Upper lobe of right lung (tissue), 1 donor: ENCODE results near the gene APCDD1L. TPM values are rescaled to one million over a fixed set of nuclear protein-coding genes. Genes with fewer than 3 reads are reported as not detected.

Source experiments
- ATAC-seq: fragments of 200-7000 bp; cut with Tn5 transposase; one replicate; pipeline ENCODE4 v1.9.1; 2020; ENCODE audit warnings: mild to moderate bottlenecking, moderate library complexity
- DNase-seq: peaks from one replicate; pipeline ENCODE4 v3.0.0-alpha.2; 2020
- H3K27ac ChIP-seq: fragments of 200-600 bp; one replicate; pipeline ENCODE4 v1.8.0; 2022
- H3K27me3 ChIP-seq: fragments of 200-600 bp; one replicate; pipeline ENCODE4 v1.8.0; 2022; ENCODE audit warnings: mild to moderate bottlenecking
- H3K36me3 ChIP-seq: fragments of 200-600 bp; one replicate; pipeline ENCODE4 v1.8.0; 2022
- H3K4me1 ChIP-seq: fragments of 200-600 bp; one replicate; pipeline ENCODE4 v1.8.0; 2022
- H3K4me3 ChIP-seq: fragments of 200-600 bp; one replicate; pipeline ENCODE4 v1.8.0; 2022; ENCODE audit warnings: mild to moderate bottlenecking
- H3K9me3 ChIP-seq: fragments of 200-600 bp; one replicate; pipeline ENCODE4 v1.8.0; 2022
- intact Hi-C: fragments of 100-400 bp; cut with DNase I; formaldehyde crosslinking; loops from one replicate; pipeline ENCODE4 v1.11.0; 2022
- total RNA-seq: library from RNA; stranded (reverse); fragmentation: NEBNext Ultra II Directional; extraction: Animal tissue kit (Norgen Biotek cat#: 25700); gene quantifications from one replicate; pipeline ENCODE4 v1.2.1, GENCODE V29; 2021
- TF ChIP-seq, protein P1 (sequence below): fragments of 200-600 bp; IDR thresholded peaks from one replicate; pipeline ENCODE4 v1.8.0; 2022; ENCODE audit warnings: antibody characterized with exemption
- donor health status: DM: no; HTN: yes; CAD: no; lungs with severe emphysema.

Gene APCDD1L
- total RNA-seq, 1 donor from 2014 or later, result not detected

DNA sequence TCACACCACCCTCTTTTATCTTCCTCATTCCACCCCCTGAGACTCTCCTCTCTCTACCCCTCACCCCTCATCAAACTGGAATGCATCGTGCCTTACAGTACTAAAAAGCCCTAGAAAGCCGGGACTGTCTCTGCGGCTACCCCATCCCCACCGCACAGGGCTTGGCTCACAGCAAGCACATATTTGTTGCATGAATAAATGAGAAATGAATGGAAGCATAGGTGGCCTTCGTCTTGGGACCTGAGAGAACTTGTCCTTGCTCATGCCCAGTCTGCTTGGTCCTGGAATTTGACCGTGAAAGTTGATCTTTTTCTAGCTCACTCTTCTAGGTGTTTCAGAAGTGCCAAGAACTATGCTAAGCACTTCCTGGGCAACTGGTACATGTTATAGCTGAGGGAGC is 53.3 kb downstream of the APCDD1L start:
- Histone ChIP-seq H3K9me3 (no peaks in the 10 kb centered on the region), H3K4me1 (no peaks in the 10 kb centered on the region), H3K27me3 (peaks cover 5% of the 10 kb centered on the region), H3K36me3 (no peaks in the 10 kb centered on the region), H3K4me3 (no peak overlapping the region), H3K27ac (no peak overlapping the region)
- ATAC-seq (no peak), DNase-seq (no peak)
- intact Hi-C loops, result no loop called here
- TF ChIP-seq, protein P1, sequence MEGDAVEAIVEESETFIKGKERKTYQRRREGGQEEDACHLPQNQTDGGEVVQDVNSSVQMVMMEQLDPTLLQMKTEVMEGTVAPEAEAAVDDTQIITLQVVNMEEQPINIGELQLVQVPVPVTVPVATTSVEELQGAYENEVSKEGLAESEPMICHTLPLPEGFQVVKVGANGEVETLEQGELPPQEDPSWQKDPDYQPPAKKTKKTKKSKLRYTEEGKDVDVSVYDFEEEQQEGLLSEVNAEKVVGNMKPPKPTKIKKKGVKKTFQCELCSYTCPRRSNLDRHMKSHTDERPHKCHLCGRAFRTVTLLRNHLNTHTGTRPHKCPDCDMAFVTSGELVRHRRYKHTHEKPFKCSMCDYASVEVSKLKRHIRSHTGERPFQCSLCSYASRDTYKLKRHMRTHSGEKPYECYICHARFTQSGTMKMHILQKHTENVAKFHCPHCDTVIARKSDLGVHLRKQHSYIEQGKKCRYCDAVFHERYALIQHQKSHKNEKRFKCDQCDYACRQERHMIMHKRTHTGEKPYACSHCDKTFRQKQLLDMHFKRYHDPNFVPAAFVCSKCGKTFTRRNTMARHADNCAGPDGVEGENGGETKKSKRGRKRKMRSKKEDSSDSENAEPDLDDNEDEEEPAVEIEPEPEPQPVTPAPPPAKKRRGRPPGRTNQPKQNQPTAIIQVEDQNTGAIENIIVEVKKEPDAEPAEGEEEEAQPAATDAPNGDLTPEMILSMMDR, result no peak

DNA sequence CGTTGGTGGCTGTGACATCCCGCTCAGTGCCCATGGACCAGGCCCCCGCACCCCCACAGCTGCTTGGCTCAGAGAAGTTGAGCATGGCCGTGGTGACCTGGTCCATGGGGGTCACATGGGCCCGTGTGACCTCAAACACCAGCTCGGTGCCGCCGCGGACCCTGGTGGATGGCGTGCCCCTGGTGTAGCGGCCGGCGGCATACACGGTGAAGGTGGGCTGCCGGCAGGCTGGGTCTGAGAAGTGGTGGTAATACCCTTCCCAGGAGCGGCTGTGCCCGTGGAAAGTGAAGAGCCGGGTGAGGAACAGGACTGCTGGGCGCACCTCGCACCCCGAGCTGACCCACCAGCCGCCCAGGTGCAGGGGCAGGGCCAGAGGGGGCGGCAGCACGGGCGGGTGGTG is 54.1 kb downstream of the APCDD1L start:
- H3K4me1 ChIP-seq, result no peaks in the 10 kb centered on the region
- intact Hi-C loops, result no loop called here
- H3K27me3 ChIP-seq, result no peaks in the 10 kb centered on the region
- TF ChIP-seq, protein P1, result no peak
- no peaks in the 10 kb centered on the region for H3K36me3 ChIP-seq
- H3K27ac ChIP-seq, result no peak overlapping the region
- DNase-seq, result no peak
- no peak overlapping the region for H3K4me3 ChIP-seq
- H3K9me3 ChIP-seq, result no peaks in the 10 kb centered on the region
- ATAC-seq, result no peak

DNA sequence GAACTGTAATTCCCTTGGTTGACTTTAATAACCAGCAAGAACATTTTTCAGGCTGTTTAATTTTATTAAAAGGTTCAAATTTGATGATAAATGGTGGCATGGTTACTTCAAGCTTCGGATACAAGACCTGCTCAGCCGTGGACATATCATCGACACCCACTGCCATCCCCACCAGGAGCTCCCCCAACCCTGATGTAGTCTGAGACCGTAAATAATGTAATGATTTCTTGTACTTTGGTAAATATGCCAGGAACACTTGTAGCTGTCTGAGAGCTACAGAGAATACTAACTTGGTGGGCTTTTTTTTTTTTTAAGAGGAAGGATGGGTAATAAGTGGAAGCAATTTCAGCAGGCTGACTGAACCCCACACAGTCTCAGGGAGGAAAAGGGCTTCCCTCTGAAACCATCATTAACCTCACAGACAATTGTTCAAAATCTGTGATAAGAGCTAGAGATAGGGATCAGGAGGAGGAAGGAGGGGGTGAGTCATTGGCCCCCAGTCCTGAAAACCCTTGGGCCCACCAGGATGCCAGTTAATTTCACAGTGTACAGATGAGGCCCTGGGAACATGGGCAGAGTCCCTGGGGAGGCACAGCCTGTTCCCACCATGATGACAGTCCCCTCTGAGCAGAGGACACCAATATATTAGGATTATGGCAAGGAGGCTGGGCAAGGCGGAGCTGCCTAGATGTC is 56.0 kb downstream of the APCDD1L start:
- Histone ChIP-seq H3K4me3 (no peak overlapping the region), H3K27me3 (no peaks in the 10 kb centered on the region), H3K4me1 (no peaks in the 10 kb centered on the region), H3K36me3 (no peaks in the 10 kb centered on the region), H3K9me3 (no peaks in the 10 kb centered on the region), H3K27ac (no peak overlapping the region)
- no peak for DNase-seq
- intact Hi-C loops, result no loop called here
- TF ChIP-seq, protein P1, result no peak
- no peak for ATAC-seq

DNA sequence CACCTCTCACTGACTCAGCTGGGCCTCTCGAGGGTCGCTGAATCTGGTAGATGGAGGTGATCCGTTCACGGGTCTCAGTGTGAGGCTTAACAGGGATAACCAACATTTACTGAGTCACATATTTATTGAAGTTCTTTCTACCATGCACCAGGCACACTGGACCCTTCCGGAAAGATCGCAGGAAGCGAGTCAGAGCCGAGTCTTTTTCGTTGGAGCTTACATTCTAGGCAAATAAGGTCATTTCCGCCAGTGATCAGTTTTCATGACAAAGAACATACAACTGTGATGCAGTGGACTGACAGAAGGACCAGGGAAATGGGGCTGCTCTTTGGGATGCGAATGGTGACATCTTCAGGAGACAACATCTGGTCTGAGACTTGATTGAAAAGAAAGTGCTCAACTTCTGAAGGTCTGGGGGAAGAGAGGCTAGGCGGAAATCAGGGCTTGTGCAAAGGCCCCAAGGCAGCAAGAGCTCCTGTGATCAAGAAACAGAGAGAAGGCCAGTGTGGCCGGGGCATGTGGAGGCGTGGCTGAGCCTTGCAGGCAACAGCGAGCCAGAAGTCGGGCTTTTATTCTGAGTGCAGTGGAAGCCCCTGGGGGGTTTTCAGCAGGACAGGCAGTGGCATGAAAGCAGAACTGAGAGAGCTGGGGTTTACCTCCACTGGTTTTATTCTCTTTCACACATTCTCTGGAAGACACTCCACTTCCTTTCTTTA is 56.7 kb downstream of the APCDD1L start:
- H3K4me1 ChIP-seq, result no peaks in the 10 kb centered on the region
- H3K36me3 ChIP-seq, result no peaks in the 10 kb centered on the region
- H3K27me3 ChIP-seq, result no peaks in the 10 kb centered on the region
- intact Hi-C loops, result no loop called here
- H3K4me3 ChIP-seq, result no peak overlapping the region
- no peak overlapping the region for H3K27ac ChIP-seq
- ATAC-seq, result no peak
- H3K9me3 ChIP-seq, result no peaks in the 10 kb centered on the region
- no peak for DNase-seq
- TF ChIP-seq, protein P1, result no peak

DNA sequence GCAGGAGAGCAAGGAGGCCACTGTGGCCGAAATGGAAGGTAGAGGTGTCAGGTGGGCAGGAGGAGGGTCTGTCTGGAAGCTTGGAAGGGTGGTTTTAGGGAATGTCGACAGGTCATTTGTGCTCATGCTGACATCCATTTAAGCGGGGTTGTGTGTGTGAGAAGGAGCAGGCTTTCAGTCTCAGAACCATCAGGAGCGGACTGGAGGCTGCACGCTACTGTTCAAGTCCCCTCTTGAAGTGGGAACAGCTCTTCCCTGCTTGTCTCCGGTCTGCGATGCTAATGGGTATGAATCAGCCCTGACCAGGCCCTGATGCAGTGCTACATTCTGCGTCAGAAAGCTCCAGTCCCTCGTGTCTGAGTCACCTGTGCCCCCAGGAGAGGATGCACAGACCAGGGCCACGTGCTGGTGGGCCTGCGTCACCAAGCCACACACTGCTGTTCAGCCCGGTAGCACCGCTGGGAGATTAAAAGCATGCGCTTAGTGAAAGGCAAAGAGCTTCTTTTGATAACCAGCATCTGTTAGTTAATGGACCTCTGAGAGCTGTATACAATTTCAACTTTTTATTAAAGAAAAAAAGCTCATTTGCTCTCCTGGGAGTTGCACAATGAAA is 58.0 kb downstream of the APCDD1L start:
- no peak overlapping the region for H3K27ac ChIP-seq
- no peak for ATAC-seq
- DNase-seq, result no peak
- H3K27me3 ChIP-seq, result no peaks in the 10 kb centered on the region
- H3K4me1 ChIP-seq, result no peaks in the 10 kb centered on the region
- no peaks in the 10 kb centered on the region for H3K9me3 ChIP-seq
- no peak overlapping the region for H3K4me3 ChIP-seq
- TF ChIP-seq, protein P1, result no peak
- intact Hi-C loops, result no loop called here
- H3K36me3 ChIP-seq, result no peaks in the 10 kb centered on the region
